ENCODE data around the gene CLEC6A. TPM values are rescaled to one million over a fixed set of nuclear protein-coding genes. Genes with fewer than 3 reads are reported as not detected.
"Not testable (repeated sequence)": the region's sequence is repeated elsewhere in the genome, so short reads cannot be mapped to it uniquely, and the experiment has no call there.

CLEC6A gene
- total RNA-seq, 1 experiment from 2014 or later, result not detected

DNA sequence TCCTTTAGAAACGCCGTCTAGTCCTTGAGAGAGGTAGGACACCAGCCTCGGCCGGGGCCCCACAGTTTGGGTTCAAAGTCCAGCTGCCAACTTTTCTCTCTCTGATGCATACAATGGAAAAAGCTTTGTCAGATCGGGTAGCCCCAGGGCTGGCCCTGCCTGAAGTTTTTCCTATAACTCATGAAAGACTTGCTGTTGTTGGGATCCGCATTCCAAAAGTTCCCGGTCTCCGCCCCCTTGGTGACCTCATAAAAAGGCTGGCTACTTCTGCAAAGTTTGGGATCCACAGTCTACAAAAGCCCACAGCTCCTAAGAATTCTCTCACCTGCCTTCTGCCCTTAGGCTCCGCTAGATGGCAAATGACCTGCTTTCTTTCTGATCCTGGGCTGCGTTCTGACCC lies 35.3 kb upstream of the CLEC6A start:
- H3K27ac ChIP-seq (ENCODE audit: low read depth, low read length), result no peak overlapping the region
- H4K20me1 ChIP-seq (ENCODE audit: insufficient read depth), result no peaks in the 10 kb centered on the region
- TF ChIP-seq JUND (IDR thresholded peaks at IDR 0.05) (no peak), ZFX (IDR thresholded peaks at IDR 0.05) (no peak), FOSL1 (IDR thresholded peaks at IDR 0.05; ENCODE audit: low read depth) (no peak), POLR2AphosphoS5 (IDR thresholded peaks at IDR 0.05; ENCODE audit: low read depth, low read length) (no peak)
- TF ChIP-seq, protein P1, sequence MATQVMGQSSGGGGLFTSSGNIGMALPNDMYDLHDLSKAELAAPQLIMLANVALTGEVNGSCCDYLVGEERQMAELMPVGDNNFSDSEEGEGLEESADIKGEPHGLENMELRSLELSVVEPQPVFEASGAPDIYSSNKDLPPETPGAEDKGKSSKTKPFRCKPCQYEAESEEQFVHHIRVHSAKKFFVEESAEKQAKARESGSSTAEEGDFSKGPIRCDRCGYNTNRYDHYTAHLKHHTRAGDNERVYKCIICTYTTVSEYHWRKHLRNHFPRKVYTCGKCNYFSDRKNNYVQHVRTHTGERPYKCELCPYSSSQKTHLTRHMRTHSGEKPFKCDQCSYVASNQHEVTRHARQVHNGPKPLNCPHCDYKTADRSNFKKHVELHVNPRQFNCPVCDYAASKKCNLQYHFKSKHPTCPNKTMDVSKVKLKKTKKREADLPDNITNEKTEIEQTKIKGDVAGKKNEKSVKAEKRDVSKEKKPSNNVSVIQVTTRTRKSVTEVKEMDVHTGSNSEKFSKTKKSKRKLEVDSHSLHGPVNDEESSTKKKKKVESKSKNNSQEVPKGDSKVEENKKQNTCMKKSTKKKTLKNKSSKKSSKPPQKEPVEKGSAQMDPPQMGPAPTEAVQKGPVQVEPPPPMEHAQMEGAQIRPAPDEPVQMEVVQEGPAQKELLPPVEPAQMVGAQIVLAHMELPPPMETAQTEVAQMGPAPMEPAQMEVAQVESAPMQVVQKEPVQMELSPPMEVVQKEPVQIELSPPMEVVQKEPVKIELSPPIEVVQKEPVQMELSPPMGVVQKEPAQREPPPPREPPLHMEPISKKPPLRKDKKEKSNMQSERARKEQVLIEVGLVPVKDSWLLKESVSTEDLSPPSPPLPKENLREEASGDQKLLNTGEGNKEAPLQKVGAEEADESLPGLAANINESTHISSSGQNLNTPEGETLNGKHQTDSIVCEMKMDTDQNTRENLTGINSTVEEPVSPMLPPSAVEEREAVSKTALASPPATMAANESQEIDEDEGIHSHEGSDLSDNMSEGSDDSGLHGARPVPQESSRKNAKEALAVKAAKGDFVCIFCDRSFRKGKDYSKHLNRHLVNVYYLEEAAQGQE (IDR thresholded peaks at IDR 0.05; ENCODE audit: low read depth), result no peak
- no peak for ATAC-seq
- BruUV-seq (replicated peaks), result no TSS peak
- no peak overlapping the region for H3K4me2 ChIP-seq (ENCODE audit: low read length)
- POLR2A ChIA-PET, result no interaction called here
- H3K9ac ChIP-seq (ENCODE audit: low read length), result no peak overlapping the region
- H3K4me1 ChIP-seq (ENCODE audit: control insufficient read depth in 1 of 2, insufficient read depth in 2 of 2, low read length in 2 of 2), result no peaks in the 10 kb centered on the region
- H2AFZ ChIP-seq (ENCODE audit: low read depth, low read length, poor library complexity, severe bottlenecking), result no peak overlapping the region
- CTCF ChIA-PET, result no interaction called here
- H3K9me3 ChIP-seq (ENCODE audit: control insufficient read depth in 1 of 2, insufficient read depth in 1 of 2, low read depth in 1 of 2, low read length in 2 of 2), result no peaks in the 10 kb centered on the region
- no peaks in the 10 kb centered on the region for H3K9me2 ChIP-seq (ENCODE audit: insufficient read depth)
- no peaks in the 10 kb centered on the region for H3K27me3 ChIP-seq (ENCODE audit: insufficient read depth, low read length)
- H3K79me2 ChIP-seq (ENCODE audit: insufficient read depth, low read length), result no peaks in the 10 kb centered on the region
- intact Hi-C loops (cut with micrococcal nuclease), result no loop called here
- no peak overlapping the region for H3K4me3 ChIP-seq (replicated peaks in 1 of 2; ENCODE audit: low read depth in 1 of 2, low read length in 2 of 2)
- no peaks in the 10 kb centered on the region for H3K36me3 ChIP-seq (ENCODE audit: control insufficient read depth in 1 of 2, insufficient read depth in 2 of 2, low read length in 2 of 2)
- RAD21 ChIA-PET (ENCODE audit: low non-redundant PET in 1 of 2, low total read pairs in 2 of 2, uncharacterized antibody in 2 of 2, unreplicated experiment in 2 of 2), result no interaction called here
- DNase-seq (ENCODE audit: low read depth, low spot score), result no peak

DNA sequence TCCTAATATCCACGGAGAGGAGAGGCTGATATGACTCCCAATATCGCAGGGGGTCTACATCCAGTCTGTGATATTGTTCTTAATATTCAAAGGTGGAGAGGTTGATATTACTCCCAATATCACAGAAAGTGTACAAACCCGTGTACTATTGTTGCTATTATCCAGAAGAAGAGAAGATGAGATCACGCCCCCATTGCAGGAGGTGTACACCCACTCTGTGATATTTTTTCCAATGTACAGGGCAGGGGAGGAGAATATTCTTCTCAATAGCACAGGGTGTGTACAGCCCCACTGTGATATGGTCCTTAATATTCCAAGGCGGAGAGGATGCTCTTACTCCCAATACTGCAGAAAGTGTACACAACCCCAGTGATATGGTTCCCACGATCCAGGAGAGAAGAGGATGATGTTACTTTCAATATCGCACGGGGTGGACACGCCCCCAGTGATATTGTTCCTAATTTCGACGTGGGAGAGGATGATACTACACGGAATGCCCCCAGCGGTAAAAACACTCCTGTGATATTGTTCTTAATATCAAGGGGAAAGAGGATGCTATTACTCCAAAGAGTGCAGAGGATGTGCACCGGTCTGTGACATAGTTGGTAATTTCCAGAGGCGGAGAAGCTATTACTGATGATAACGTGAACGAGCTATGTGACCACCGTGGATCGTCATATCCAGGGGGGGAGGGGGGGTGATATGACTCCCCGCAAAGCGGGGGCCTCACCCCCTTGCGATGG lies 11.1 kb upstream of the CLEC6A start:
- H3K9me2 ChIP-seq (ENCODE audit: insufficient read depth); ATAC-seq; H3K79me2 ChIP-seq (ENCODE audit: insufficient read depth, low read length); H3K4me2 ChIP-seq (ENCODE audit: low read length); DNase-seq (ENCODE audit: low read depth, low spot score); H3K27ac ChIP-seq (ENCODE audit: low read depth, low read length); H3K27me3 ChIP-seq (ENCODE audit: insufficient read depth, low read length); BruUV-seq (replicated peaks); H3K9me3 ChIP-seq (ENCODE audit: control insufficient read depth in 1 of 2, insufficient read depth in 1 of 2, low read depth in 1 of 2, low read length in 2 of 2); H3K9ac ChIP-seq (ENCODE audit: low read length); H3K4me1 ChIP-seq (ENCODE audit: control insufficient read depth in 1 of 2, insufficient read depth in 2 of 2, low read length in 2 of 2); H3K4me3 ChIP-seq (replicated peaks in 1 of 2; ENCODE audit: low read depth in 1 of 2, low read length in 2 of 2); CTCF ChIA-PET; H2AFZ ChIP-seq (ENCODE audit: low read depth, low read length, poor library complexity, severe bottlenecking); intact Hi-C loops (cut with micrococcal nuclease); H4K20me1 ChIP-seq (ENCODE audit: insufficient read depth); RAD21 ChIA-PET (ENCODE audit: low non-redundant PET in 1 of 2, low total read pairs in 2 of 2, uncharacterized antibody in 2 of 2, unreplicated experiment in 2 of 2); POLR2A ChIA-PET; H3K36me3 ChIP-seq (ENCODE audit: control insufficient read depth in 1 of 2, insufficient read depth in 2 of 2, low read length in 2 of 2): not testable (repeated sequence)

All from HCT116 (cell line).